Activated CD4-positive, CD25-positive, alpha-beta regulatory T cell treated with anti-CD3 and anti-CD28 coated beads, Interleukin-2, amount 50 U/mL, for 72 hours (primary cell): ENCODE measurements around the gene GRM7.

Source experiments
- DNase-seq: peaks from one replicate; pipeline ENCODE4 v3.0.0; 2021

GRM7 gene

GRCh38 chr3:7322957-7323669 is 462.2 kb downstream of the GRM7 start:
- DNase-seq, result no peak

GRCh38 chr3:7328339-7328738 is 467.4 kb downstream of the GRM7 start:
- no peak for DNase-seq

DNA sequence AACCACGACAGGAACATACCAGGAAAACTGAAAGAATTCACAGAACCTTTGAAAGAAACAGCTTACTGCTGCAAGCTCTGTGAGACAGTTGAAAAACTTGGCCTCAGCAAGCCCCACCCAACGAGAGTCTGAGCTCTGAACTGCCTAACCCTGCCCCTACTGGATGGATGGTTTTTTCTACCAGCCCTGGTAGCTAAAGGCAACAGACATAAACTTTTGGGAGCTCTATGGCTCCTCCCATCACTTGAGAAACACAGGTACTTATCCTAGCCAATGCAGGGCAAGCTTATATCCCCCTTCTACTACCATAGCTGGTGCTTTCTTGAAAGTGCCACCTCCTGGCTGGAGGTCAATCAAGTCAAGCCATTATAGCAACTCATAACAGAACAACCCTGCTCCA is 471.8 kb downstream of the GRM7 start:
- DNase-seq, result no peak

DNA sequence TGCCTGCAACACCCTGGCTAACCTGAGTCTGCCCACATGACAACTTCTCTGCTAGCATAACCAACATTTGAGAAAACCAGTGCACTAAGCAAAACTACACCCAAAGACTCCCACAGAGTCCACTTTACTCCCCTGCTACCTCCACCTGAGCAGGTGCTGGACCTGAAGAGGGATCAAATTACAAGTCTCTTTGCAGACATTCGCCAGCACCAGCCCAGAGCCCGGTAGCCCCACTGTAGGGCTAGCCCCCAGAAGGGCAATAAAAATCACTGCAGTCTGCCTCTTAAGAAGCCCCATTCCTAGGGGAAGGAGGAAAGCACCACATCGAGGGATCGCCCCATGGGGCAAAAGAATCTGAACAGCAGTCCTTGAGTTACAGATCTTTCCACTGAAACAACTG is 472.2 kb downstream of the GRM7 start:
- no peak for DNase-seq

GRCh38 chr3:7340795-7341194 is 479.9 kb downstream of the GRM7 start:
- no peak for DNase-seq

DNA sequence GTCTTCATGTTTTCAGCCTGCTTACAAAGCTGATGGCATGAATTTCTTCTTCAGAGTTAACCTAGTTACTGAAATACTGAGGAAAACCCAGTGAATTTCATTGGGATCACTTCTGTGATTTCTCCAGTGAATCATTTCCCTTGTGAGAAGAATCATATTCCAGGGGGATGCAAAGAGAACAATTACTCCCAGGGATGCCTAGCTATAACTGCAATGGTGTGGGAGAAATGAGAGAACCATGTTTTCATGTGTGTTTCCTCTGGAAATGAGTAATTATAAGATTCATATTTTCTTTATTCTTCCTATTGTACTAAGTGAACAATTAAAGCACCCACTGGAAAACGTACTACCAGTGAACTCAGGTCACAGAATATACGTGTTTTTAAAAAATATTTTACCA is 485.4 kb downstream of the GRM7 start:
- no peak for DNase-seq

DNA sequence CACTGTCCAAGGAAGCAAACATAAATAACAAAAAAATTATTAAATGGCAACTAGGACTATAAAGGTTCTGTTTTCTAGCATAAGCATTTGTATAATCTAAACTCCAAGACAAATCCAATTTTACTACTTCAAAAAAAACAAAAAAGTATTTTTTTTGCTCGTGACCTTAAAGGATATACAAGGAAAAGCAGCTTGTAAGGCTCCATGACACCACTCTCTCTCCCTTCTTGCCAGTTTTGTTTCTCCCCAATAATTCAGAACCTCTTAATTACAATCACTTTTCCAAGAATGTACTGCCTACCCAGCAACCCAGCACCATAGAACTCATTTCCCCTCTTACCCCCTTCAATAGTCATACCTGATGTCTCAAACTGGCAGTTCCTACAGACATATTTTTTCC is 496.2 kb downstream of the GRM7 start:
- DNase-seq, result no peak

- DNase-seq, result no peak
Observed at GRCh38 chr3:7367968-7368367, 507.1 kb downstream of the GRM7 start.

DNA sequence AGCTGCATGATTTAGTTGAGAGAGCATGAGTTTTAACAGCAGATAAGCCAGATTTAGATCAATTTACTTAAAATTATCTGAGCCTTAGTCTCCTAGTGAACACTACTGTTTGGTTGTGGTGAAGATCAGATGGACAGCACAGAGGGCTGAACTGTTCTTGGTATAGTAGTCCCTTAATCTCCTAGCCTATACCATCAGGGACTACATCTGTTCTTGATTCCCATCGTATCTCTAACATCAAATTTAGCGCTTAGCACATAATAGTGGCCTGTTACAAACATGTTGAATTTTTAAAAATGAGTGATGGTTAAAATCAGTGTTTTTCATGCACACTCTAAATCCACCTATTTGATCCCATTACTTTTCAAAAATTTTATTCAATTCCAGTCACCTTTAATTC is 507.7 kb downstream of the GRM7 start:
- no peak for DNase-seq

DNA sequence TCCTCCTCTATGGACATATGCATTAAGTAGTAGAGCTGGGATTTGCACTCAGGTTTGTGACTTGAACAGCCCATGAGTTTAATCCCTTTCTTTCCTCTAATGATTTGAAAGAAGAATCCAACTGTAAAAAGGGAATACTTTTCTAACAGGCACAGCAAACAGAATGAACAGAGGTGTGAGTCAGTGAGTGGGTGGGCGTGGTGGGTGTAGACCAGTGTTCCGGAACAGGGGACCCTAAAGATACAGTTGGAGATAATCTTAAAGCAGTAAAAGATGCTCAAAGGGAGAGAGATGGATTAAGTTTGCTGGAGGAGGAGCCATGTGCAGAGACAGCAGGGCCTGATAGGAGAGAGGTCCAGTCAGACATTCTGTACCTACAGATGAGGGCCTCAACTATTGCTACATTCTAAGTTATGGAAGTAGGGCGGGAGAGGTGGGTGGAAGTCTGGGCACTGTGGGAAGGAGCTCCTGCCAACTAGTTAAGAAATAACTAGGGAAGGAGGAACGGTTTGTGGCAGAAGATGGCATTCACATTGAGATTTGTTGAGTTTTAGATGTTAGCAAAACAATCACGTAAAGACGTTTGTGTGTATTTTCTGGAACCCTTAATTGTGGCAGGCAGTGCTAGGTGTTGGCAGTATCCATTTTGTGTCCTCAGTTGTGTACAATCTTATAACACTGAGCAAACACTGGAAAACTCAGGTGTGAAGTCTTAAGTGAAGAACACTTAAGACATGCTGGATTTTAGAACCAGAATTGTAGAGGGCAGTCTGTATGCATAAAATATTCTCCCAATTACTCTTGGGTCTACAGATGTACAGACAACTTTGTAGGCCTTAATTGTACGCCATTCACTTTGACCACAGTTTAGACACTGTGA is 511.0 kb downstream of the GRM7 start:
- no peak for DNase-seq

DNA sequence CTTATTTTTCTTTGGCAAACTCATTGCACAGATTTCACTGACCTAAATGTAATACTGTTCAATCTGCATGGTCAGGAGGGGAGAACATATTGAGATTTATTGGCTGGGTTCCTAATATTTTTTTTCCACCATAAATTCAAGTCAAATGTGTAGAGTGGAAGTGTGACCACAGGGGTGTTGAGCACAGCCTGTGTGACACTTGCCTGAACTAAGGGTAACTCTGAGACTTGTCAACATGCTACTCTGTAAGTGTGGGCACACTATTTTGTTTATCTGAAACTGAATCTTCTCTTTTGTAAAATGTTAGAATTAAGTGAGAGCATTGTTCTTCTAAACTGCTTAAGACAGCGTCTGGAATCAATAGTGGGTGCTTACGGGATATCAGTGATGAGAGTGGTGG is 516.2 kb downstream of the GRM7 start:
- DNase-seq, result no peak

DNA sequence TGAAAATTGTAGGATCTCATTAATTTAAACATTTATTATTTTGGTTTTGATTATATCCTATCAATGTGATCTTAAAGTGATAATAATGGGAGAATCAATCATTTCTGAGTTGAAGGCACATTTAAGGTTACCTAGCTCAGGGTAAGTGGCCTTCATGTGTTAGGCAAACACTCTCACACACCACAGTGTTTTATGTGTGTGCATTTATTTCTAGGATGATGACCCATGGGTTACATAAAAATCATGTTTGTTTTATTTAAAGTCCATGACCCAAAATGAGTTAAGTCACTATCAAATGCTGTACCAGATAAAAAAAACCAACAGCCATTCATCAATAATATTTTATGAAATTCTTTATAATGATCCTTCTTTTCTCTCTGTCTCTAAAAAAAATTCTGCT is 520.8 kb downstream of the GRM7 start:
- DNase-seq, result no peak

- DNase-seq, result no peak
Observed at GRCh38 chr3:7382293-7383010, 521.5 kb downstream of the GRM7 start.

DNA sequence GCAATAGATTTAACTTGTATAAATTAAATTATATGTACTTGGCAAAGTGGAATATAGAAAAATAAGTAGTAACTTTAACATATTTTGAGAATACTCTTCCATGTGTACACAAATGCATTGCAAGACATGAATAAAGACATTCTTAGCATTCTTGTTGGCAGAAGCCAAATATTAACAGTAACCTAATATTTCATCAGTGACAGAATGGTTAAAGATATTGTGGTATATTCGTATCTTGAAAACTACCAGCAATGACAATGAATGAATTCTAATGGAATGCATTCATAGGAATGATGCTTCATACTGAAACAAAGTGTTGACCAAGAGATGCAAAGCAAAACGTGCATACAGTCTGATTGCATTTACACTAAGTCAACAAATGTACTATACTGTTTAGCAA is 524.7 kb downstream of the GRM7 start:
- DNase-seq, result no peak

GRCh38 chr3:7388026-7388425 is 527.1 kb downstream of the GRM7 start:
- DNase-seq, result no peak

GRCh38 chr3:7392206-7392605 is 531.3 kb downstream of the GRM7 start:
- no peak for DNase-seq

GRCh38 chr3:7393944-7394605 is 533.2 kb downstream of the GRM7 start:
- no peak for DNase-seq

DNA sequence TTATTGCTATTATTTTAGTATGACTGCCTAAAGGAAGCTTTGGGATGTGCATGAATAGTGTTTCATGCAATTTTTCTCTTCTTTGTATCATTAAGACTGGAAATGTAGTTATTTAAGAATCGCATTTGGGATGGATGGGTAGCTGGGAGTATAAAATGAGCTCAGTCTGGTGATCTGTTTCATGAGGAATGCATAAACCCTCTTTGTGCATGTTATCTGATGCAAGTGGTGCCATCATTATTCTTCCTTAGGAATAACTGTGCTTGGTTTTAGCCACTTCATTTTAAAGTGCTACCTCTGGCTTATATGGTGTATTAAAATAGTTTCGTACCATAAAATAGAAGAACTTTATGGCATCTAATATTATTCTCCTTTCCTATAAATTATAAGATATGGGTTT is 535.6 kb downstream of the GRM7 start:
- DNase-seq, result no peak

DNA sequence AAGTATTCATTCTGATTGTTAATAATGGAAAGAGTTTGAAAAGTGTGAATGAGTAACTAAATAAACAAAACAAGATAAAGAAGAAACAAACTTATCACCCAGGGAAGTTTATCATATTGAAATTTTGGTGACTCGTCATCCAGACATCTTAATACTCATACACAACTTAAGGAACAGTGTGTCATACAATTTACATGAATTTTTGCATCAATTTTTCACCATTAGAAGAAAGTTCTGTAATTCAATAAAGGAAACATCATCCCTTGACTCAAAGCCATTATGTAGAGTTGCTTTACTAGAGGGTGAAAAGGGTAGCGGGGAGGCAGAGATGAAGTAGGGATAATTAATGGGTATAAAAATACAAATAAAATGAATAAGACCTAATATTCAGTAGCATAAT is 536.2 kb downstream of the GRM7 start:
- DNase-seq, result no peak

GRCh38 chr3:7400360-7400759 is 539.4 kb downstream of the GRM7 start:
- DNase-seq, result no peak

DNA sequence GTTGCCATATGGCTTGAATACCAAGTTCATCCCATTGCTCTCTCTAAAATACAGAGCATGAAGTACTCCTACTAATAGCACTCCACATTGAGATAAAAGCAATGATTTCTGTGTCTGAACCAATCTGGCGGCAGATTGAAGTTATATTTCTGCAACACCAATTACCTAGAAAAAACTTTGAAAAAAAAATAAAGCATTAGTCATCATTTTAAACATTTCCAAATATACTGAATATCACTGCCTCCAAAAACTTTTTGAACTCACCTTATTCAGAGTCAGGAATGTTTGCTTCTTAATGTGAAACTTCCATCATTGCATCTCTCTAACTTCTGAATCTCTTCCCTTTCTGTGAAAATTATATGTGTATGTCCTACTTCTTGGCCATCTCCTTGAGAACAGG is 540.5 kb downstream of the GRM7 start:
- no peak for DNase-seq

- DNase-seq, result no peak
Observed at GRCh38 chr3:7407107-7407506, 546.2 kb downstream of the GRM7 start.

DNA sequence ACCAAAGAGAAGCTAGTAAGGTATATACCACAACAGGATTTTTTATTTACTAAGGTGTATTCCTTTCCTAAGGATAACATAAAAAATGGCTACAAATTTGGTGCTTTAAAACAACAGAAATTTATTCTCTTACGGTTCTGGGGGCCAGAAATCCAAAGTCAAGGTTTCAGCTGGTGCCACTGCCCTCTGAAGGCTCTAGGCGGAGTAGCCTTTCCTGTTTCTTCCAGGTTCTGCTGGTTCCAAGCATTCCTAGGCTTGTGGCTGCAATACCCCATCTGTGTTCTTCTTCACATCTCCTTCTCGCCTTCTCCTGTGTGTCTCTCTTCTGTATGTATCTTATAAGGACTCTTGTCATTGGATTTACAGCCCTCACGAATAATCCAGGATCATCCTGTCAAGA is 549.9 kb downstream of the GRM7 start:
- DNase-seq, result no peak
